Erythroblast (primary cell): Measurements from ENCODE around the gene TXNDC8.

ENCODE experiments used
- GATA1 ChIP-seq: IDR thresholded peaks from 2 replicates; pipeline ENCODE4 v1.6.1; 2011; ENCODE audit warnings: low read depth, mild to moderate bottlenecking, control low read depth, low read length, moderate library complexity
- POLR2A ChIP-seq: IDR thresholded peaks from 2 replicates; pipeline ENCODE4 v1.6.1; 2011; ENCODE audit warnings: mild to moderate bottlenecking, low read length

DNA sequence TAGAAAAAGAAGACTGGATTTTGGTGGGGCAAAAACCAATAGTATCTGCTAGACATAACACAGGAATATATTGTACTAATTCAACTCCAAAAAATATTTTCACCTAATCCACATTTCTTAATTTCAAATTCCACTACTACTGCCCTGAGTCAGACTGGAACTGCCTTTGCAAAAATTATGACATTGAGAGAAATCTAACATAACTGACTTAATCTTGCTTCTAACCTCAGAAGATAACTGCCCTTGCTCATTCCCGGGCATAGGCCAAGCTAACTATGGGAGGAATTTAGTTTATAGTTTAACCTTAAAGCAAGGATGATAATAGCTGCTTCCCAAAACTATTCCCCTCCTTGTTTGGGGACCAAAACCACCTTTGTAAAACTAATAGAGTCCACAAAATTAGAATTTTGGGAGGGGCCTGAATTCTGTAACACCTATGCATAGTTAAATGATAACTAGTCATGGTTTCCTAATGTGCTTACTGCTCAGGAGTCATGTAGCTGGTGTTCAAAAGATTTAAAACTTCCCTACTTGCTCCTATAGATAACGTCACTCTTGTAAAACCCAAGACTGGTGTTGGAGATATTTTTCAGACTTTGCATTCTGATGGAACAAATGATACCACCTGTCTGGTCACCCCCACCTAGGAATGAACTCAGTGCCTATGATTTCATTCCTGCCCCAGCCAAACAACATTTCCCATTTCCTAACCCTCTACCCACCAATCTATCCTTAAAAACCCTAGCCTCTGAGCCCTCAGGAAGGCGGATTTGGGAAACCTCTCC, 67.3 kb downstream of the TXNDC8 start:
- TF ChIP-seq POLR2A (no peak), GATA1 (no peak)
